ENCODE data around the gene PACRG.

Gene PACRG

GRCh38 chr6:163186527-163186926 is 458.8 kb downstream of the PACRG start:
- DNase-seq, result no peak

GRCh38 chr6:163187201-163187600 is 459.4 kb downstream of the PACRG start:
- no peak for DNase-seq

GRCh38 chr6:163187606-163188005 is 459.8 kb downstream of the PACRG start:
- DNase-seq, result no peak

- no peak for DNase-seq
These were observed 461.0 kb downstream of the PACRG start for GRCh38 chr6:163188746-163189145.

- DNase-seq, result no peak
These were observed 461.8 kb downstream of the PACRG start for GRCh38 chr6:163189609-163190008.

- DNase-seq, result no peak
These were observed 463.0 kb downstream of the PACRG start for GRCh38 chr6:163190786-163191185.

GRCh38 chr6:163191704-163192537 is 464.1 kb downstream of the PACRG start:
- DNase-seq, result no peak

GRCh38 chr6:163192591-163192990 is 464.8 kb downstream of the PACRG start:
- no peak for DNase-seq

- no peak for DNase-seq
These were observed 465.6 kb downstream of the PACRG start for GRCh38 chr6:163193326-163193725.

GRCh38 chr6:163195721-163196691 is 468.2 kb downstream of the PACRG start:
- DNase-seq, result no peak

GRCh38 chr6:163197839-163198238 is 470.1 kb downstream of the PACRG start:
- DNase-seq, result no peak

- DNase-seq, result no peak
These were observed 470.6 kb downstream of the PACRG start for GRCh38 chr6:163198396-163198795.

GRCh38 chr6:163199371-163199770 is 471.6 kb downstream of the PACRG start:
- no peak for DNase-seq

GRCh38 chr6:163200289-163200688 is 472.5 kb downstream of the PACRG start:
- no peak for DNase-seq

- no peak for DNase-seq
These were observed 472.9 kb downstream of the PACRG start for GRCh38 chr6:163200694-163201093.

- DNase-seq, result no peak
These were observed 474.1 kb downstream of the PACRG start for GRCh38 chr6:163201855-163202254.

GRCh38 chr6:163206196-163206595 is 478.4 kb downstream of the PACRG start:
- DNase-seq, result no peak

GRCh38 chr6:163207431-163208383 is 479.9 kb downstream of the PACRG start:
- DNase-seq, result no peak

GRCh38 chr6:163209005-163209404 is 481.2 kb downstream of the PACRG start:
- no peak for DNase-seq

GRCh38 chr6:163212123-163212522 is 484.3 kb downstream of the PACRG start:
- no peak for DNase-seq

- no peak for DNase-seq
These were observed 486.5 kb downstream of the PACRG start for GRCh38 chr6:163214259-163214658.

GRCh38 chr6:163218361-163218894 is 490.7 kb downstream of the PACRG start:
- no peak for DNase-seq

All from fibroblast of skin of right quadriceps (primary cell).